ENCODE data around the gene CSH1. TPM values are rescaled to one million over a fixed set of nuclear protein-coding genes. Genes with fewer than 3 reads are reported as not detected.

Gene CSH1
- total and polyA plus RNA-seq, 4 donors = not detected

DNA sequence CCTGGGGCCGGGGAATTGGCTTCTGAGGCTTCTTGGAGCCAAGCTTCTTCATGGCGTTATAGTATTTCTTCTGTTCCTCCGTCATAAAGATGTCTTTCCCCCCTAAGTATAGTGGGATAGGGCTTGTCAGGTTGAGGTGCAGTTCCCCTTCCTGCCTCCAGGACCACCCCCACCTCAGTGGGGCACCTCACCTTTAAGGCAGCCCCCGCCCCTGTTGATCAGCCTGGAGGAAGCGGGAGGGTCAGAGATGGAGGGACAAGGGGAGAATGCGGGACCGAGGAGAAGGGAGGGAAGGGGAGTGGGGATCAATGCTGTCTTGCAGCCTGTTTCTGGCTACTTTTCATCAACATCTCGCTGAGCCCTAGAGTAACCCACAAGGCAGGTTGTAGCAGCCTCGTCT is 47.4 kb upstream of the CSH1 start:
- no peak overlapping the region for H3K4me3 ChIP-seq (ENCODE audit: low read depth in 1 of 3, low read length in 3 of 3)
- H3K36me3 ChIP-seq (ENCODE audit: control insufficient read depth in 4 of 4, insufficient read depth in 3 of 4, low read depth in 1 of 4, low read length in 3 of 4) = no peaks in the 10 kb centered on the region
- H3K9me3 ChIP-seq (ENCODE audit: control insufficient read depth in 4 of 4, low read length in 3 of 4) = no peaks in the 10 kb centered on the region
- H3K27ac ChIP-seq (ENCODE audit: low read depth in 1 of 2, low read length in 2 of 2) = no peak overlapping the region
- no peak for DNase-seq (ENCODE audit: low spot score)
- 91% methylated on average over 9 of the region's 9 CpGs for WGBS
- TF ChIP-seq RAD21 (IDR thresholded peaks at IDR 0.05) = no peak
- no peak overlapping the region for H3K9ac ChIP-seq (ENCODE audit: low read depth in 1 of 2, low read length in 2 of 2)
- peaks cover 0 to 4% (median 0%) of the 10 kb centered on the region in 4 donors for H3K4me1 ChIP-seq (ENCODE audit: control insufficient read depth in 4 of 4, insufficient read depth in 4 of 4, low read length in 3 of 4)
- H3K27me3 ChIP-seq (ENCODE audit: control insufficient read depth in 4 of 4, insufficient read depth in 4 of 4, low read length in 3 of 4) = no peaks in the 10 kb centered on the region

DNA sequence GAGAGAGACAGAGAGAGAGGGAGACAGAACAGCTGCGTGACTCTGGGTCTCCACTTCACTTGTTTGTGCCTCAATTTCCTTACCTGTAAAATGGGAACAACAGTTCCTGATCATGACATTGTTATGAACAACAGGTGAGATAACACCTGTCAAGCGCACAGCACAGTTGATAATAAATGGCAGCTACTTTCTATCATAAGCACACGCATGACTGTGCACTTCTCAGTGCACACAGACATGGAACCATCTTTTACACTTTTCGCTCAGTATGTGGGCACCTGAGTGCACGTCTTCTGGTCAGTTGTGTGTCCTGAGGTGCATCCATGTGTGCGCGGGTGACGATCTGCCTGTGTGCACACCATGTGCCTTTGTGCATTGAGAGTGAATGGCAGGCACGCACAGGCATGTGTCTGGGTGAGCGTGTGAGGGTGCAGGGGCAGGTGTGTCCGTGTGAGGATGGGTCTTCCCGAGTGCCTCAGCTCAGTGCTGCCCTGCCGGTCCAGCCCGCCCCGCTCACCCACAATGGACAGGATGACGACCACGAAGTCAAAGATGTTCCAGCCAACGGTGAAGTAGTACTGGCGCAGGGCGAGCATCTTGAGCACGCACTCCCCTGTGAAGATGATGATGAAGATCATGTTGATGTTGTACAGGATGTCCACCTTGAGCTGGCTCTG is 46.1 kb upstream of the CSH1 start:
- no peaks in the 10 kb centered on the region for H3K27me3 ChIP-seq (ENCODE audit: control insufficient read depth in 4 of 4, insufficient read depth in 4 of 4, low read length in 3 of 4)
- peaks cover 0 to 4% (median 0%) of the 10 kb centered on the region in 4 donors for H3K4me1 ChIP-seq (ENCODE audit: control insufficient read depth in 4 of 4, insufficient read depth in 4 of 4, low read length in 3 of 4)
- DNase-seq (ENCODE audit: low spot score) = no peak
- 94% methylated on average over 21 of the region's 21 CpGs for WGBS
- H3K36me3 ChIP-seq (ENCODE audit: control insufficient read depth in 4 of 4, insufficient read depth in 3 of 4, low read depth in 1 of 4, low read length in 3 of 4) = no peaks in the 10 kb centered on the region
- no peak overlapping the region for H3K9ac ChIP-seq (ENCODE audit: low read depth in 1 of 2, low read length in 2 of 2)
- no peak overlapping the region for H3K27ac ChIP-seq (ENCODE audit: low read depth in 1 of 2, low read length in 2 of 2)
- H3K4me3 ChIP-seq (ENCODE audit: low read depth in 1 of 3, low read length in 3 of 3) = no peak overlapping the region
- TF ChIP-seq EGR1 (IDR thresholded peaks at IDR 0.05; ENCODE audit: low read depth in 2 of 2) = no peak
- no peak for TF ChIP-seq NR2F2 (IDR thresholded peaks at IDR 0.05)
- TF ChIP-seq FOXA2 (IDR thresholded peaks at IDR 0.05) = no peak
- TF ChIP-seq GABPA (IDR thresholded peaks at IDR 0.05 in 1 of 2, conservative IDR thresholded peaks at IDR 0.05 in 1 of 2) = no peak
- no peaks in the 10 kb centered on the region for H3K9me3 ChIP-seq (ENCODE audit: control insufficient read depth in 4 of 4, low read length in 3 of 4)

DNA sequence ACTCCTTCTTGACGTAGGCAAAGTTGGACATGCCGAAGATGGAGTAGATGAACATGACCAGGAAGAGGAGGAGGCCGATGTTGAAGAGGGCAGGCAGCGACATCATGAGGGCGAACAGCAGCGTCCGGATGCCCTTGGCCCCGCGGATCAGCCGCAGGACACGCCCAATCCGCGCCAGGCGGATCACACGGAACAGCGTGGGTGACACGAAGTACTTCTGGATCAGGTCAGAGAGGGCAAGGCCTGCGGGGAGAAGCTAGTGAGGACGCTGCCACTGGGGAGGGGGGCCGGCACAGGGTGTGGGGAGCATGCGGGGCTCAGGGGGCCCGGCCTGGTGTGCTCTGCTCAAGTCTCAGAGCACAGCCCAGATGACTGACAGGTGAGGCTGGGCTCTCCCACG is 45.4 kb upstream of the CSH1 start:
- Histone ChIP-seq H3K9me3 (ENCODE audit: control insufficient read depth in 4 of 4, low read length in 3 of 4) (no peaks in the 10 kb centered on the region), H3K4me1 (ENCODE audit: control insufficient read depth in 4 of 4, insufficient read depth in 4 of 4, low read length in 3 of 4) (peaks cover 0 to 4% (median 0%) of the 10 kb centered on the region in 4 donors), H3K4me3 (ENCODE audit: low read depth in 1 of 3, low read length in 3 of 3) (no peak overlapping the region), H3K27ac (ENCODE audit: low read depth in 1 of 2, low read length in 2 of 2) (no peak overlapping the region), H3K36me3 (ENCODE audit: control insufficient read depth in 4 of 4, insufficient read depth in 3 of 4, low read depth in 1 of 4, low read length in 3 of 4) (no peaks in the 10 kb centered on the region), H3K27me3 (ENCODE audit: control insufficient read depth in 4 of 4, insufficient read depth in 4 of 4, low read length in 3 of 4) (no peaks in the 10 kb centered on the region), H3K9ac (ENCODE audit: low read depth in 1 of 2, low read length in 2 of 2) (no peak overlapping the region)
- 94% methylated on average over 23 of the region's 23 CpGs for WGBS
- no peak for DNase-seq (ENCODE audit: low spot score)
- no peak for TF ChIP-seq FOXA2 (IDR thresholded peaks at IDR 0.05)
- TF ChIP-seq, protein P1, sequence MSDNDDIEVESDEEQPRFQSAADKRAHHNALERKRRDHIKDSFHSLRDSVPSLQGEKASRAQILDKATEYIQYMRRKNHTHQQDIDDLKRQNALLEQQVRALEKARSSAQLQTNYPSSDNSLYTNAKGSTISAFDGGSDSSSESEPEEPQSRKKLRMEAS (IDR thresholded peaks at IDR 0.05) = no peak
- TF ChIP-seq, protein P2, sequence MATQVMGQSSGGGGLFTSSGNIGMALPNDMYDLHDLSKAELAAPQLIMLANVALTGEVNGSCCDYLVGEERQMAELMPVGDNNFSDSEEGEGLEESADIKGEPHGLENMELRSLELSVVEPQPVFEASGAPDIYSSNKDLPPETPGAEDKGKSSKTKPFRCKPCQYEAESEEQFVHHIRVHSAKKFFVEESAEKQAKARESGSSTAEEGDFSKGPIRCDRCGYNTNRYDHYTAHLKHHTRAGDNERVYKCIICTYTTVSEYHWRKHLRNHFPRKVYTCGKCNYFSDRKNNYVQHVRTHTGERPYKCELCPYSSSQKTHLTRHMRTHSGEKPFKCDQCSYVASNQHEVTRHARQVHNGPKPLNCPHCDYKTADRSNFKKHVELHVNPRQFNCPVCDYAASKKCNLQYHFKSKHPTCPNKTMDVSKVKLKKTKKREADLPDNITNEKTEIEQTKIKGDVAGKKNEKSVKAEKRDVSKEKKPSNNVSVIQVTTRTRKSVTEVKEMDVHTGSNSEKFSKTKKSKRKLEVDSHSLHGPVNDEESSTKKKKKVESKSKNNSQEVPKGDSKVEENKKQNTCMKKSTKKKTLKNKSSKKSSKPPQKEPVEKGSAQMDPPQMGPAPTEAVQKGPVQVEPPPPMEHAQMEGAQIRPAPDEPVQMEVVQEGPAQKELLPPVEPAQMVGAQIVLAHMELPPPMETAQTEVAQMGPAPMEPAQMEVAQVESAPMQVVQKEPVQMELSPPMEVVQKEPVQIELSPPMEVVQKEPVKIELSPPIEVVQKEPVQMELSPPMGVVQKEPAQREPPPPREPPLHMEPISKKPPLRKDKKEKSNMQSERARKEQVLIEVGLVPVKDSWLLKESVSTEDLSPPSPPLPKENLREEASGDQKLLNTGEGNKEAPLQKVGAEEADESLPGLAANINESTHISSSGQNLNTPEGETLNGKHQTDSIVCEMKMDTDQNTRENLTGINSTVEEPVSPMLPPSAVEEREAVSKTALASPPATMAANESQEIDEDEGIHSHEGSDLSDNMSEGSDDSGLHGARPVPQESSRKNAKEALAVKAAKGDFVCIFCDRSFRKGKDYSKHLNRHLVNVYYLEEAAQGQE (IDR thresholded peaks at IDR 0.05) = no peak
- TF ChIP-seq EGR1 (IDR thresholded peaks at IDR 0.05; ENCODE audit: low read depth in 2 of 2) = no peak
- TF ChIP-seq RXRA (IDR thresholded peaks at IDR 0.05) = no peak
- TF ChIP-seq FOXA1 (IDR thresholded peaks at IDR 0.05) = no peak
- TF ChIP-seq GABPA (IDR thresholded peaks at IDR 0.05 in 1 of 2, conservative IDR thresholded peaks at IDR 0.05 in 1 of 2) = no peak
- TF ChIP-seq, protein P3, sequence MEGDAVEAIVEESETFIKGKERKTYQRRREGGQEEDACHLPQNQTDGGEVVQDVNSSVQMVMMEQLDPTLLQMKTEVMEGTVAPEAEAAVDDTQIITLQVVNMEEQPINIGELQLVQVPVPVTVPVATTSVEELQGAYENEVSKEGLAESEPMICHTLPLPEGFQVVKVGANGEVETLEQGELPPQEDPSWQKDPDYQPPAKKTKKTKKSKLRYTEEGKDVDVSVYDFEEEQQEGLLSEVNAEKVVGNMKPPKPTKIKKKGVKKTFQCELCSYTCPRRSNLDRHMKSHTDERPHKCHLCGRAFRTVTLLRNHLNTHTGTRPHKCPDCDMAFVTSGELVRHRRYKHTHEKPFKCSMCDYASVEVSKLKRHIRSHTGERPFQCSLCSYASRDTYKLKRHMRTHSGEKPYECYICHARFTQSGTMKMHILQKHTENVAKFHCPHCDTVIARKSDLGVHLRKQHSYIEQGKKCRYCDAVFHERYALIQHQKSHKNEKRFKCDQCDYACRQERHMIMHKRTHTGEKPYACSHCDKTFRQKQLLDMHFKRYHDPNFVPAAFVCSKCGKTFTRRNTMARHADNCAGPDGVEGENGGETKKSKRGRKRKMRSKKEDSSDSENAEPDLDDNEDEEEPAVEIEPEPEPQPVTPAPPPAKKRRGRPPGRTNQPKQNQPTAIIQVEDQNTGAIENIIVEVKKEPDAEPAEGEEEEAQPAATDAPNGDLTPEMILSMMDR (IDR thresholded peaks at IDR 0.05; ENCODE audit: low read depth, low read length, missing input control) = no peak
- TF ChIP-seq JUND (IDR thresholded peaks at IDR 0.05) = no peak
- TF ChIP-seq TAF1 (conservative IDR thresholded peaks at IDR 0.05) = no peak
- no peak for TF ChIP-seq HNF4A (conservative IDR thresholded peaks at IDR 0.05)
- TF ChIP-seq NR2F2 (IDR thresholded peaks at IDR 0.05) = no peak
- no peak for TF ChIP-seq YY1 (IDR thresholded peaks at IDR 0.05)
- no peak for TF ChIP-seq RAD21 (IDR thresholded peaks at IDR 0.05)
- TF ChIP-seq, protein P4, sequence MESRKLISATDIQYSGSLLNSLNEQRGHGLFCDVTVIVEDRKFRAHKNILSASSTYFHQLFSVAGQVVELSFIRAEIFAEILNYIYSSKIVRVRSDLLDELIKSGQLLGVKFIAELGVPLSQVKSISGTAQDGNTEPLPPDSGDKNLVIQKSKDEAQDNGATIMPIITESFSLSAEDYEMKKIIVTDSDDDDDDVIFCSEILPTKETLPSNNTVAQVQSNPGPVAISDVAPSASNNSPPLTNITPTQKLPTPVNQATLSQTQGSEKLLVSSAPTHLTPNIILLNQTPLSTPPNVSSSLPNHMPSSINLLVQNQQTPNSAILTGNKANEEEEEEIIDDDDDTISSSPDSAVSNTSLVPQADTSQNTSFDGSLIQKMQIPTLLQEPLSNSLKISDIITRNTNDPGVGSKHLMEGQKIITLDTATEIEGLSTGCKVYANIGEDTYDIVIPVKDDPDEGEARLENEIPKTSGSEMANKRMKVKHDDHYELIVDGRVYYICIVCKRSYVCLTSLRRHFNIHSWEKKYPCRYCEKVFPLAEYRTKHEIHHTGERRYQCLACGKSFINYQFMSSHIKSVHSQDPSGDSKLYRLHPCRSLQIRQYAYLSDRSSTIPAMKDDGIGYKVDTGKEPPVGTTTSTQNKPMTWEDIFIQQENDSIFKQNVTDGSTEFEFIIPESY (IDR thresholded peaks at IDR 0.05) = no peak

All from liver (tissue), 9 donors.